A204.1 (cell line): ENCODE results near the gene TSPAN15.

Experiments used
- FAIRE-seq: peaks from 2 replicates; lab custom pipeline; 2012; peaks lifted over from hg19 to GRCh38; lab: Jason Lieb, UNC

TSPAN15 gene

GRCh38 chr10:69553328-69553727 lies 102.1 kb downstream of the TSPAN15 start:
- FAIRE-seq, result no peak

DNA sequence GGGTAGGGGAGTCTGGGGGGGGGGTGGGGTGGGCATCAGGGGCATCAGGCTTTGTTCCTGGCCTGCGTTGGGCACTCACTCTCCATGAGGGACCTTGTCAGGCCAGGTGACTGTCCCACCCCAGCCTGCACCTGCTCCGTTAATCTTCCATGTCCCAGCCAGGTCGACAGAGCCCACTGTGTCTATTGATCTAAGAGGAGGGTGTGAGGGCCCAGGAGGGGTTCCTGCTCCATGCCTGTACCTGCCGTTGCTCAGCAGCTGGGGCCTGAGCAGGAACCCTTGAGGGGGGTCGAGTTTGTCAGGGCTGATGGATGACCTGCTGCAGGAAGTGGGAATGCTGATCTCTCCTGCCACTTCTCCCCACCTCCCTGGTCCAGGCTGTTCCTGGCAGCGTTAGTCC lies 103.3 kb downstream of the TSPAN15 start:
- FAIRE-seq, result no peak
